HG02938 (cell line): Measurements from ENCODE around the gene RREB1.
A peak's percentile ranks its signal among the peaks of the same experiment; 100 is the strongest.

Experiments
- ATAC-seq: cut with Tn5 transposase; IDR thresholded peaks from one replicate; pipeline ENCODE4 v1.9.1; 2021; ENCODE audit warnings: mild to moderate bottlenecking, moderate library complexity; ENCODE audit not compliant: unreplicated experiment

RREB1 gene

GRCh38 chr6:7163661-7164071 is 55.9 kb downstream of the RREB1 start:
- ATAC-seq: no peak

- no peak for ATAC-seq
Observed at GRCh38 chr6:7164536-7165001, 56.8 kb downstream of the RREB1 start.

- ATAC-seq: no peak
Observed at GRCh38 chr6:7165002-7165889, 57.5 kb downstream of the RREB1 start.

- no peak for ATAC-seq
Observed at GRCh38 chr6:7165890-7166267, 58.1 kb downstream of the RREB1 start.

- no peak for ATAC-seq
Observed at GRCh38 chr6:7166410-7167293, 58.9 kb downstream of the RREB1 start.

- ATAC-seq: no peak
Observed at GRCh38 chr6:7169296-7169721, 61.5 kb downstream of the RREB1 start.

GRCh38 chr6:7170117-7170732 is 62.5 kb downstream of the RREB1 start:
- no peak for ATAC-seq

- no peak for ATAC-seq
Observed at GRCh38 chr6:7171119-7171518, 63.4 kb downstream of the RREB1 start.

GRCh38 chr6:7171733-7172132 is 64.0 kb downstream of the RREB1 start:
- ATAC-seq: no peak

- no peak for ATAC-seq
Observed at GRCh38 chr6:7172649-7173048, 64.9 kb downstream of the RREB1 start.

- ATAC-seq: no peak
Observed at GRCh38 chr6:7173843-7174503, 66.2 kb downstream of the RREB1 start.

- no peak for ATAC-seq
Observed at GRCh38 chr6:7175462-7175861, 67.7 kb downstream of the RREB1 start.

GRCh38 chr6:7176208-7176607 is 68.4 kb downstream of the RREB1 start:
- ATAC-seq: no peak

GRCh38 chr6:7178280-7178679 is 70.5 kb downstream of the RREB1 start:
- no peak for ATAC-seq

GRCh38 chr6:7180751-7181150 is 73.0 kb downstream of the RREB1 start:
- no peak for ATAC-seq

- no peak for ATAC-seq
Observed at GRCh38 chr6:7183707-7184106, 75.9 kb downstream of the RREB1 start.

GRCh38 chr6:7184502-7184901 is 76.7 kb downstream of the RREB1 start:
- ATAC-seq: no peak

- no peak for ATAC-seq
Observed at GRCh38 chr6:7185561-7185960, 77.8 kb downstream of the RREB1 start.

GRCh38 chr6:7188492-7188891 is 80.7 kb downstream of the RREB1 start:
- peak; percentile 92 for ATAC-seq

GRCh38 chr6:7189101-7189758 is 81.5 kb downstream of the RREB1 start:
- ATAC-seq: no peak
